ENCODE measurements around the gene RPH3AL. TPM values are rescaled to one million over a fixed set of nuclear protein-coding genes. Genes with fewer than 3 reads are reported as not detected.
"Not testable (repeated sequence)": the region's sequence is repeated elsewhere in the genome, so short reads cannot be mapped to it uniquely, and the experiment has no call there.

Gene RPH3AL
- total RNA-seq, 1 donor from 2014 or later, result 3.5 TPM

GRCh38 chr17:235831-236640, 116.6 kb downstream of the RPH3AL start:
- Mint-ChIP-seq H3K27me3 (ENCODE audit: low read depth) (peaks cover 8% of the 10 kb centered on the region), H3K27ac (no peak overlapping the region), H3K4me1 (ENCODE audit: low read depth) (no peaks in the 10 kb centered on the region), H3K36me3 (ENCODE audit: low read depth) (no peaks in the 10 kb centered on the region), H3K4me3 (ENCODE audit: low read depth) (no peak overlapping the region), H3K9me3 (no peaks in the 10 kb centered on the region)
- intact Hi-C loops (cut with micrococcal nuclease), result no loop called here
- DNase-seq (ENCODE audit: low spot score), result no peak

DNA sequence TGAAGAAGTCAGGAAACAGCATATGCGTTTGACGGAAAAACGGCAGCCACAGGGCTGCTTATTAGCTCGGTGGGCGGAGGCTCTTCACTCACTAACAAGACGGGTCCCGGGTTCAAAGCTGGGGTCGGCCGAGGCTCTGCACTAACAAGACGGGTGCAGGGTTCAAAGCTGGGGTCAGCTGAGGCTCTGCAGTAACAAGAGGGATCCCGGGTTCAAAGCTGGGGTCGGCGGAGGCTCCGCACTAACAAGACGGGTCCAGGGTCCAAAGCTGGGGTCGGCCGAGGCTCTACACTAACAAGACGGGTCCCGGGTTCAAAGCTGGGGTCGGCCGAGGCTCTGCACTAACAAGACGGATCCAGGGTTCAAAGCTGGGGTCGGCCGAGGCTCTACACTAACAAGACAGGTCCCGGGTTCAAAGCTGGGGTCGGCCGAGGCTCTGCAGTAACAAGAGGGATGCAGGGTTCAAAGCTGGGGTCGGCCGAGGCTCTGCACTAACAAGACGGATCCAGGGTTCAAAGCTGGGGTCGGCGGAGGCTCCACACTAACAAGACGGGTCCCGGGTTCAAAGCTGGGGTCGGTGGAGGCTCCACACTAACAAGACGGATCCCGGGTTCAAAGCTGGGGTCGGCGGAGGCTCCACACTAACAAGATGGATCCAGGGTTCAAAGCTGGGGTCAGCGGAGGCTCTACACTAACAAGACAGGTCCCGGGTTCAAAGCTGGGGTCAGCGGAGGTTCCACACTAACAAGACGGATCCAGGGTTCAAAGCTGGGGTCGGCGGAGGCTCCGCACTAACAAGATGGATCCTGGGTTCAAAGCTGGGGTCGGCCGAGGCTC, 117.4 kb downstream of the RPH3AL start:
- H3K27ac Mint-ChIP-seq; H3K9me3 Mint-ChIP-seq; H3K27me3 Mint-ChIP-seq (ENCODE audit: low read depth); H3K4me3 Mint-ChIP-seq (ENCODE audit: low read depth); H3K4me1 Mint-ChIP-seq (ENCODE audit: low read depth); DNase-seq (ENCODE audit: low spot score); intact Hi-C loops (cut with micrococcal nuclease); H3K36me3 Mint-ChIP-seq (ENCODE audit: low read depth): not testable (repeated sequence)

DNA sequence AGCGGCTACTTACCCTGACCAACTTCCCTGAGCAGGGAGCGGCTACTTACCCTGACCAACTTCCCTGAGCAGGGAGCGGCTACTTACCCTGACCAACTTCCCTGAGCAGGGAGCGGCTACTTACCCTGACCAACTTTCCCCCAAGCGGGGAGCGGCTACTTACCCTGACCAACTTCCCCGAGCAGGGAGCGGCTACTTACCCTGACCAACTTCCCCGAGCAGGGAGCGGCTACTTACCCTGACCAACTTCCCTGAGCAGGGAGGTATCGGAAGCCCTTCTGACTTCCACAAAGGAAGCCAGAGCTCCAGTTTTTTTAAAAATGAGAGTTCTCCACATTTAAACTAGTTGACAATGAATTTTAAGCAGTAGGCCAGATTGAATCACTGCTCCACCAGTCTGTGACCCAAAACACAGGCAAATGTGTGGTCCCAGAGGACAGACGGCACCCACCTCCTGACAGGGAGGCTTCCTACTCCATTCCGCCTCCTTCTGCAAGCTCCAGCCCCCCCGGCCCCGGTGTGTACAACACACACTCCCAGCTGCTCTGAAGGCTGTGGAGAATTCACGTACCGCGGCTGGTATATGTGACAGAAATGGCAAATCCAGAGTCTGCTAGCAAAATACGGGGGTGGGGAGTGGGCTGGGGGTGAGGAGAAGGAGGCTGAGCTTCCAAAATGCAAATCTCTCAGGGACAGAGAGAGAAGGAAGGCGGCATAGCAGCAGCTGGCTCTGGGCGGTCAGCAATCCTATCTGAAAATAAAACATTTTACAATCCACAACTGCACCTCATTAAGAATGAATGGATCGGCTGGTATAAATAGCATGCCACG, 118.2 kb downstream of the RPH3AL start:
- H3K36me3 Mint-ChIP-seq (ENCODE audit: low read depth); intact Hi-C loops (cut with micrococcal nuclease); H3K27ac Mint-ChIP-seq; H3K9me3 Mint-ChIP-seq; H3K4me1 Mint-ChIP-seq (ENCODE audit: low read depth); H3K4me3 Mint-ChIP-seq (ENCODE audit: low read depth); H3K27me3 Mint-ChIP-seq (ENCODE audit: low read depth); DNase-seq (ENCODE audit: low spot score): not testable (repeated sequence)

DNA sequence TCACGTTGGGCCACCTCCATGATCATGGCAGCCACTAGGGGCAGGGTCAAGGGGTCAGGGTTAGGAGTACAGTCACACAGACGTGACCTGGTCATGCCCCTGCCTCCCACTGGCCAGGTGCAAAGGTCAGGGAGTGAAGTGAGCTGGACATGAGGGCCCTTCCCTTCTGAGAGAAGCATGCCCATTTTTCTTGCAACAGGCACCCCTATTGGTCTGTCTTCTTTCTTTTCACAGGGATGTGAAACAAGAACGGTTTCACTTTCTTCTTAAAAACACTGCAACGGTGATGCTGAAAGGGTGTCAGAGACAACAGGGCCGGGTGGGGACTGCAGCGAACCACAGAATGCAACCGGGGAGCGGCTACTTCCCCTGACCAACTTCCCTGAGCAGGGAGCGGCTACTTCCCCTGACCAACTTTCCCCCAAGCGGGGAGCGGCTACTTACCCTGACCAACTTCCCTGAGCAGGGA, 119.1 kb downstream of the RPH3AL start:
- intact Hi-C loops (cut with micrococcal nuclease), result no loop called here
- DNase-seq (ENCODE audit: low spot score), result no peak
- no peaks in the 10 kb centered on the region for H3K9me3 Mint-ChIP-seq
- H3K36me3 Mint-ChIP-seq (ENCODE audit: low read depth), result no peaks in the 10 kb centered on the region
- no peaks in the 10 kb centered on the region for H3K4me1 Mint-ChIP-seq (ENCODE audit: low read depth)
- H3K27me3 Mint-ChIP-seq (ENCODE audit: low read depth), result peaks cover 8% of the 10 kb centered on the region
- H3K4me3 Mint-ChIP-seq (ENCODE audit: low read depth), result no peak overlapping the region
- H3K27ac Mint-ChIP-seq, result no peak overlapping the region

DNA sequence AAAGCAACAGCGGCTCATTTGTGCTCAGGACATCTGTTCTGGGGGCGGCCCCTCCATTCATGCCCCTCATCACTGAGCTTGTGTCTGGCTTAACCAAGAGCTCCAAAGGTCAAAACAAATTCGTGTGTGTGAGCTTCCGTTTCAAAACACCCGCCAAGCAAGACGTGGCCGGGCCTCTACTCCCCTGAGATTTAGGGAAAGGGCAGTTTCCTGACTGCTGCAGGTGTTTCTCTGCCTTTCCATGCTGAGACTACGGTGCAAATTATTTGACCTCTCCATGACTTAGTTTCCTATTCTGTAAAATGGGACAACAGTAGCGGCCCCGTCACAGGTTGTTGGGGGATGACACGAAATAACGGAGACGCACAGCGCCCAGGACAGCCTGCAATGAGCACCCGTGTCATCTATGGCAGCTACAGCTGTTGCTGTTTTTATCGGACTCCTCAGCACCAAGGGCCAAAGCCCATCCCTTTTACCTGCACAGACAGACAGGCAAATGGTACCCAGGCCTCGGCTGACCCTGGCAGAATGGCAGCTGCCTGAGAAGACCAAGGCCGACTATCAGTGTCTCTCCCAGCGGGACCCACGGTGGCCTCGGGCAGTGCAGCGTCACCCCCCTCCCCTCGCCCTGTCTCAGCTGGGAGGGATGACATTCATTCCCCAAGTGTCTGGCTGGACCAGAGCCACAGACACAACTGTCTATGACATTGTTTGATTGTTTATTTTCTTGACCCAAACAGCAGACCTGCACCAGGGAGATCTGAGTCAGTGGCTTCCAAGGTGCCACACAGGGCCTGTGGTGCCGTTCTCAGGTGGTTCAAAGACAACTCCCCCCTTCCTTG, 120.4 kb downstream of the RPH3AL start:
- DNase-seq (ENCODE audit: low spot score), result no peak
- H3K27ac Mint-ChIP-seq, result no peak overlapping the region
- no peaks in the 10 kb centered on the region for H3K4me1 Mint-ChIP-seq (ENCODE audit: low read depth)
- intact Hi-C loops (cut with micrococcal nuclease), result no loop called here
- H3K9me3 Mint-ChIP-seq, result no peaks in the 10 kb centered on the region
- no peak overlapping the region for H3K4me3 Mint-ChIP-seq (ENCODE audit: low read depth)
- H3K27me3 Mint-ChIP-seq (ENCODE audit: low read depth), result peaks cover 8% of the 10 kb centered on the region
- no peaks in the 10 kb centered on the region for H3K36me3 Mint-ChIP-seq (ENCODE audit: low read depth)

- intact Hi-C loops (cut with micrococcal nuclease), result no loop called here
- Mint-ChIP-seq H3K9me3 (no peaks in the 10 kb centered on the region), H3K4me1 (ENCODE audit: low read depth) (no peaks in the 10 kb centered on the region), H3K36me3 (ENCODE audit: low read depth) (no peaks in the 10 kb centered on the region), H3K27me3 (ENCODE audit: low read depth) (peaks cover 8% of the 10 kb centered on the region), H3K27ac (no peak overlapping the region), H3K4me3 (ENCODE audit: low read depth) (no peak overlapping the region)
- DNase-seq (ENCODE audit: low spot score), result no peak
Observed at GRCh38 chr17:231191-231965, 121.2 kb downstream of the RPH3AL start.

DNA sequence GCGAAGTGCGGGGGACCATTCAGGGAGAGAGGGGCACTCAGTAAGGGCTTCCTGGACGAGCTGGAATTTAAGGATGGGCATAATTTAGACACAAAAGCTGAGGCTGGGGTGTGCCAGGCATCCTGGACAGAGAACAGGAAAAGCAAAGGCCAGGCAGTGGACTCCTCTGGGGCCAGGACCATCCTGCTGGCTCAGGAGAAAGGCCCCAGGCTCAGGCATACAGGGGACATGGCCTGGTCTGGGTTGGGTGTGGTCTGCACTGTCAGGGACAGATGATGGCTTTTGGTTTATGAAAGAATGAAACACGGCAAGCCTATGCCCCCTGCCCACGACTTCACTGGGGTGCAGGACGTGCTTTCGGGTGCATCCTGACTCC, 122.2 kb downstream of the RPH3AL start:
- H3K4me1 Mint-ChIP-seq (ENCODE audit: low read depth), result no peaks in the 10 kb centered on the region
- no peaks in the 10 kb centered on the region for H3K36me3 Mint-ChIP-seq (ENCODE audit: low read depth)
- DNase-seq (ENCODE audit: low spot score), result no peak
- H3K27ac Mint-ChIP-seq, result no peak overlapping the region
- H3K27me3 Mint-ChIP-seq (ENCODE audit: low read depth), result peaks cover 8% of the 10 kb centered on the region
- intact Hi-C loops (cut with micrococcal nuclease), result no loop called here
- H3K9me3 Mint-ChIP-seq, result no peaks in the 10 kb centered on the region
- H3K4me3 Mint-ChIP-seq (ENCODE audit: low read depth), result no peak overlapping the region

DNA sequence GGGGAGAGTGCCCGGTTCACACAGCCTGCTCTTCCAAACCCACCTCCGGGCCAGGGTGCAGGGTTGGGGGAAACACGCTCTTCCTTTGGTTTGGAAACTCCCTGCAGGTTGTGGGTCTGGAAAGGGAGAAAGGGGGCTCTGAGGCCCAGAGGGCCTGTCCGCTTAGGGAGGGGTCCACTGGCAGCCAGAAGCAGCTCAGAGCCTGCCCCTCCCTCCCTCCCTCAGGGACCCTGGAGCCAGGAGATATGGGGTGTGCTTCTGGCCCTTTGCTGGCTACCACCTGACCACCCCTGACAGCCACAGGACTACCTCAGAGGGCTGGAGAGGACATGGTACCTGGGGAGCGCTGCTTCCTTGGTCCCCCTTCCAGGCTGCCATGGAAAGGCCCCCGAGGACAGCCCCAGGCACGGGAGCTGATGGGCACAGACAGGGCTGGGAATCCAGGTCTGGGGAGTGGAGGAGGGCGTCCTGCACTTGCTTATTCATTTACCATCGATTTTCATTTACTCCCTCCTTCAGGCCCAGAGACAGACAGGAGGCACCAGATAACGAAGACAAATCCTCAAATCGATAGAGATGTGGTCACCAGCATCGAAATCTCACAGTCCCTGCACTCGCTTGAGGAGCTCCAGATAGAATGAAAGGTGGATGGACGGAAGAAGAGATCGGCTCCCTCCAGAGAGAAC, 122.8 kb downstream of the RPH3AL start:
- H3K36me3 Mint-ChIP-seq (ENCODE audit: low read depth), result no peaks in the 10 kb centered on the region
- peaks cover 6% of the 10 kb centered on the region for H3K27me3 Mint-ChIP-seq (ENCODE audit: low read depth)
- no peaks in the 10 kb centered on the region for H3K9me3 Mint-ChIP-seq
- no peak overlapping the region for H3K27ac Mint-ChIP-seq
- no peak for DNase-seq (ENCODE audit: low spot score)
- intact Hi-C loops (cut with micrococcal nuclease), result no loop called here
- no peak overlapping the region for H3K4me3 Mint-ChIP-seq (ENCODE audit: low read depth)
- no peaks in the 10 kb centered on the region for H3K4me1 Mint-ChIP-seq (ENCODE audit: low read depth)

DNA sequence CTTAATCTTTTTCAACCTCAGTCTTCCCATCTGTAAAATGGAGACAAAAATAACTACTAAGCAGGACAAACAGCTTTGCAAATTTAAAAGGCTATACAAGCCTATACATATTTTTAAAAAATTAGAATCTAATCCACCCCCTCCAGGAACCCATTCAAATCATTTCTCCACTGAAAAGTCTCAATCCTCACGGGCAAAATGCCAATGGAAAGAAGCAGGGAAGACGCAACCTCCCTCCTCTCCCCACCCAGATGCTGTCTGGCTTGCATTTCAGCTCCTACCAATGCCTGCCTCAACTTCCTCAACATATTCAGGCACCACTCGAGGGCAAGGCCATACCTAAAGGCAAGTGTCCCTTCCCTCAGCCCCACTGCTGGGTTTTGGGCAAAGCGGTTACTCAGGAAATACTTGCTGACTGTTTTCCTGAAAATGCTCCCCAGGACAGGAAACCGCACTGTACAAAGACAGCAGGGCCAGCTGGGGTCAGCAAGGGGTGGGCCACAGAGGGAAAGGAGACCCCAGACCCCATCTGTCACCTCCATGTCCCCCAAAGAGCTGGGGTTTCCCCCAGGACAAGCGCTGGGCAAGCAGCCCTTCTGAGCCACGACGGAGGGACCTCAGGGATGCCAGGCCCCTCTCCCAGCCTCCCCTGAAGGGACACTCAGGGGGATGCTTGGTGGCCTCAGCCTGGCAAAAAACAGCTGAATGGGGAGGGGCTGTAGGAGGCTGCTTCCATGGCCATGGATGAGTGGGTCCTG, 123.5 kb downstream of the RPH3AL start:
- no peak overlapping the region for H3K27ac Mint-ChIP-seq
- H3K36me3 Mint-ChIP-seq (ENCODE audit: low read depth), result no peaks in the 10 kb centered on the region
- no peaks in the 10 kb centered on the region for H3K27me3 Mint-ChIP-seq (ENCODE audit: low read depth)
- DNase-seq (ENCODE audit: low spot score), result no peak
- H3K9me3 Mint-ChIP-seq, result no peaks in the 10 kb centered on the region
- no peak overlapping the region for H3K4me3 Mint-ChIP-seq (ENCODE audit: low read depth)
- intact Hi-C loops (cut with micrococcal nuclease), result no loop called here
- no peaks in the 10 kb centered on the region for H3K4me1 Mint-ChIP-seq (ENCODE audit: low read depth)

- Mint-ChIP-seq H3K27me3 (ENCODE audit: low read depth) (no peaks in the 10 kb centered on the region), H3K27ac (no peak overlapping the region), H3K4me3 (ENCODE audit: low read depth) (no peak overlapping the region), H3K36me3 (ENCODE audit: low read depth) (no peaks in the 10 kb centered on the region), H3K4me1 (ENCODE audit: low read depth) (no peaks in the 10 kb centered on the region), H3K9me3 (no peaks in the 10 kb centered on the region)
- intact Hi-C loops (cut with micrococcal nuclease), result no loop called here
- no peak for DNase-seq (ENCODE audit: low spot score)
Observed at GRCh38 chr17:227946-228615, 124.5 kb downstream of the RPH3AL start.

Measured in activated T-helper 2 cell treated with anti-CD3 and anti-CD28 coated beads, Interferon-gamma antibody, Interleukin-2, Interleukin-4, amounts not matched to agents 10 μg/mL and 5 μg/mL and 100 μg/mL, durations not matched to agents 14 hours and 24 hours and 36 hours (primary cell).